Smooth muscle cell (in vitro differentiated cells): ENCODE data around the gene TRPM4. TPM values are rescaled to one million over a fixed set of nuclear protein-coding genes. Genes with fewer than 3 reads are reported as not detected.

ENCODE experiments used
- DNase-seq: peaks from one replicate; lab custom pipeline; 2025; ENCODE audit not compliant: unreplicated experiment; lab: John Stamatoyannopoulos, UW
- H2AFZ ChIP-seq: fragments of 200-600 bp; sonication (generic); 2 replicates; pipeline ENCODE4 v1.6.0; 2016; ENCODE audit warnings: antibody characterized with exemption, low read depth, mild to moderate bottlenecking
- H3F3A ChIP-seq: fragments of 200-600 bp; sonication (generic); 2 replicates; pipeline ENCODE4 v1.6.0; 2017; ENCODE audit warnings: antibody characterized with exemption, low read depth
- H3K27ac ChIP-seq: fragments of 200-600 bp; sonication (generic); 2 replicates; pipeline ENCODE4 v1.5.1; 2016; ENCODE audit warnings: low read depth, mild to moderate bottlenecking
- H3K27me3 ChIP-seq: fragments of 200-600 bp; sonication (generic); 2 replicates; pipeline ENCODE4 v1.6.1; 2016; ENCODE audit warnings: low read depth, mild to moderate bottlenecking
- H3K36me3 ChIP-seq: fragments of 200-600 bp; sonication (generic); 2 replicates; pipeline ENCODE4 v1.5.1; 2016; ENCODE audit warnings: low read depth
- H3K4me1 ChIP-seq: fragments of 200-600 bp; sonication (generic); 2 replicates; pipeline ENCODE4 v1.5.1; 2016; ENCODE audit warnings: low read depth
- H3K4me2 ChIP-seq: fragments of 200-600 bp; sonication (generic); 2 replicates; pipeline ENCODE4 v1.6.0; 2016; ENCODE audit warnings: mild to moderate bottlenecking
- H3K4me3 ChIP-seq: fragments of 200-600 bp; sonication (generic); 2 replicates; pipeline ENCODE4 v1.5.1; 2016; ENCODE audit warnings: mild to moderate bottlenecking
- H3K79me2 ChIP-seq: fragments of 200-600 bp; sonication (generic); 2 replicates; pipeline ENCODE4 v1.6.0; 2016; ENCODE audit warnings: low read depth, mild to moderate bottlenecking
- H3K9ac ChIP-seq: fragments of 200-600 bp; sonication (generic); 2 replicates; pipeline ENCODE4 v1.6.0; 2016; ENCODE audit warnings: low read depth
- H3K9me3 ChIP-seq: fragments of 200-600 bp; sonication (generic); replicated peaks from 2 replicates; pipeline ENCODE4 v1.5.1; 2016; ENCODE audit warnings: low read depth
- H4K20me1 ChIP-seq: fragments of 200-600 bp; sonication (generic); 2 replicates; pipeline ENCODE4 v1.6.0; 2016; ENCODE audit warnings: low read depth
- WGBS: methylation state at CpG from one replicate; pipeline ENCODE4 v1.1.7; 2016; ENCODE audit warnings: low lambda C conversion rate; 5-methylcytosine and 5-hydroxymethylcytosine counted together
- polyA plus RNA-seq: library from polyadenylated mRNA; unstranded; fragments of >200 nt; fragmentation: Nextera tagmentation; extraction: Ambion mirVana; gene quantifications from 2 replicates; pipeline ENCODE4 v1.2.1, GENCODE V29; 2016
- total RNA-seq: library from RNA; depleted of rRNA; stranded (reverse); fragments of >200 nt; gene quantifications from 2 replicates; pipeline ENCODE4 v1.2.3, GENCODE V29; 2014
- TF ChIP-seq, protein P1 (sequence below): fragments of 200-600 bp; sonication (generic); IDR thresholded peaks from 2 replicates; pipeline ENCODE4 v1.5.1; 2017; ENCODE audit warnings: borderline replicate concordance, mild to moderate bottlenecking, antibody characterized with exemption; ENCODE audit not compliant: insufficient read depth, poor library complexity, severe bottlenecking

TRPM4 gene
- total and polyA plus RNA-seq, 2 experiments from 2014 or later, result 27.7 to 32.1 TPM

DNA sequence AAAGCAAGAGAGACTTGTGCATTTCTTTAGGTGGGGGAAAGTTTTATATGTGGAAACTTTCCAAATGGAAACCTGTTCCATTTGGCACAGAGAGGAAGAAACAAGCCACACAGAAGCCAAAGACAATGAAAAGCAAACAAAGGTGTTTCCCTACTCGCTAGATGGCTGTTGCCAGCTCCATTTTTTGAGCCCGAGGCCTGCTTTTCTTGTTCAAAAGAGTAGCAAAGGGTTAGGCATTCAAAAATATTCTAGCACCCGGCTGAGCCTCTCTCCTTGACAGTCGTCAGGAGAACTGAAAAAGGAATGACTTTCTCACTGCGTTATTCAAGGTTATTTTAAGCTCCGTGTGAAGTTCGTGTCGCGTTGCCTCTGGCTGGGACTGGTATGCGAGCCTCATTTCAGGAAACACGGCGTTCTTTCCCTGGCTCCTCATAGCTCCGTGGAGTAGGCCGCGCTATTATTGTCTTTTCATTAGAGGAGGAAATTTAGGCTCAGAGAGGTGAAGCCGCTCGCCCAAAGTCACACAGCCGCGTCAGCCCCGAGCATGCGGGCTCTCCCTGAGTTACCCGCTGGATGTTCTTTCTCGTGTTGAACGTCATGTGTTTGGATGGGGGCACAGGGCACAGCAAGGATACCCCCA lies 7.6 kb downstream of the TRPM4 start:
- no peaks in the 10 kb centered on the region for H3K27me3 ChIP-seq
- H3F3A ChIP-seq, result no peaks in the 10 kb centered on the region
- H3K9me3 ChIP-seq, result no peaks in the 10 kb centered on the region
- 84% methylated on average over 24 of the region's 24 CpGs for WGBS
- DNase-seq, result no peak
- no peaks in the 10 kb centered on the region for H3K4me1 ChIP-seq
- H3K27ac ChIP-seq, result no peak overlapping the region
- TF ChIP-seq, protein P1, sequence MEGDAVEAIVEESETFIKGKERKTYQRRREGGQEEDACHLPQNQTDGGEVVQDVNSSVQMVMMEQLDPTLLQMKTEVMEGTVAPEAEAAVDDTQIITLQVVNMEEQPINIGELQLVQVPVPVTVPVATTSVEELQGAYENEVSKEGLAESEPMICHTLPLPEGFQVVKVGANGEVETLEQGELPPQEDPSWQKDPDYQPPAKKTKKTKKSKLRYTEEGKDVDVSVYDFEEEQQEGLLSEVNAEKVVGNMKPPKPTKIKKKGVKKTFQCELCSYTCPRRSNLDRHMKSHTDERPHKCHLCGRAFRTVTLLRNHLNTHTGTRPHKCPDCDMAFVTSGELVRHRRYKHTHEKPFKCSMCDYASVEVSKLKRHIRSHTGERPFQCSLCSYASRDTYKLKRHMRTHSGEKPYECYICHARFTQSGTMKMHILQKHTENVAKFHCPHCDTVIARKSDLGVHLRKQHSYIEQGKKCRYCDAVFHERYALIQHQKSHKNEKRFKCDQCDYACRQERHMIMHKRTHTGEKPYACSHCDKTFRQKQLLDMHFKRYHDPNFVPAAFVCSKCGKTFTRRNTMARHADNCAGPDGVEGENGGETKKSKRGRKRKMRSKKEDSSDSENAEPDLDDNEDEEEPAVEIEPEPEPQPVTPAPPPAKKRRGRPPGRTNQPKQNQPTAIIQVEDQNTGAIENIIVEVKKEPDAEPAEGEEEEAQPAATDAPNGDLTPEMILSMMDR, result no peak
- H3K36me3 ChIP-seq, result peaks cover 4% of the 10 kb centered on the region
- H3K9ac ChIP-seq, result no peak overlapping the region
- no peak overlapping the region for H3K4me3 ChIP-seq
- no peak overlapping the region for H2AFZ ChIP-seq
- no peaks in the 10 kb centered on the region for H3K79me2 ChIP-seq
- peaks cover 24% of the 10 kb centered on the region for H4K20me1 ChIP-seq
- no peak overlapping the region for H3K4me2 ChIP-seq

DNA sequence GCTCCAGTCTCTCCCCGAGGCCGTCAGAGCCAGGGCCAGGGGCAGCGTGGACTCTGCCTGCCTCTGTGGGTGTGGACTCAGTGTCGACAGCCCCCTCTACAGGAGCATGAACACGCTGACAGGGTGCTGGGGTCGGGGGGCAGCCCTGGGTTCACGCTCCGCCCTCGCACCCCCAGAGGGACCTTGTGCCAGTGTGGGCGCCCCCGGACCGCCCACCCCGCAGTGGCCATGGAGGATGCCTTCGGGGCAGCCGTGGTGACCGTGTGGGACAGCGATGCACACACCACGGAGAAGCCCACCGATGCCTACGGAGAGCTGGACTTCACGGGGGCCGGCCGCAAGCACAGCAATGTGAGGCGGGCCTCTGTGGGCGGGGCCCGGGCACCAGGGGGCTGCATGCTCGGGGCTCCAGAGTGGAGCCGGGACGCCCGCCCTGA lies 8.3 kb downstream of the TRPM4 start:
- no peak overlapping the region for H3K4me3 ChIP-seq
- no peak overlapping the region for H3K27ac ChIP-seq
- peaks cover 4% of the 10 kb centered on the region for H3K36me3 ChIP-seq
- H4K20me1 ChIP-seq, result peaks cover 19% of the 10 kb centered on the region
- 82% methylated on average over 20 of the region's 30 CpGs for WGBS
- H3K79me2 ChIP-seq, result no peaks in the 10 kb centered on the region
- TF ChIP-seq, protein P1, result no peak
- no peak overlapping the region for H2AFZ ChIP-seq
- no peaks in the 10 kb centered on the region for H3K9me3 ChIP-seq
- no peaks in the 10 kb centered on the region for H3K27me3 ChIP-seq
- H3K4me1 ChIP-seq, result no peaks in the 10 kb centered on the region
- no peaks in the 10 kb centered on the region for H3F3A ChIP-seq
- H3K9ac ChIP-seq, result no peak overlapping the region
- H3K4me2 ChIP-seq, result no peak overlapping the region
- DNase-seq, result no peak

DNA sequence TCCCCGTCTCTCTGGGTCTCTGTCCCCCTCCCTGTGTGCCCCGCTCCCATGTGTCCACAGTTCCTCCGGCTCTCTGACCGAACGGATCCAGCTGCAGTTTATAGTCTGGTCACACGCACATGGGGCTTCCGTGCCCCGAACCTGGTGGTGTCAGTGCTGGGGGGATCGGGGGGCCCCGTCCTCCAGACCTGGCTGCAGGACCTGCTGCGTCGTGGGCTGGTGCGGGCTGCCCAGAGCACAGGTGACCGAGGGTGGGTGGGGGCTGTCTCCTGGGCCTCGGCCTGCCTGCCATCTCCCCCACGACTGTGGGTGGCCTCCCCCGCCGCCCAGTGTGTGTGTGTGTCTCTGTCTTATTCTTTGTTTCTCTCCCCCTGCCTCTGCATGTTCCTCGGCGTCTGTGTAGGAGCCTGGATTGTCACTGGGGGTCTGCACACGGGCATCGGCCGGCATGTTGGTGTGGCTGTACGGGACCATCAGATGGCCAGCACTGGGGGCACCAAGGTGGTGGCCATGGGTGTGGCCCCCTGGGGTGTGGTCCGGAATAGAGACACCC lies 10.3 kb downstream of the TRPM4 start:
- H3K36me3 ChIP-seq, result peaks cover 4% of the 10 kb centered on the region
- no peak overlapping the region for H3K27ac ChIP-seq
- no peaks in the 10 kb centered on the region for H3K79me2 ChIP-seq
- TF ChIP-seq, protein P1, result no peak
- no peaks in the 10 kb centered on the region for H3K4me1 ChIP-seq
- no peak overlapping the region for H2AFZ ChIP-seq
- no peaks in the 10 kb centered on the region for H3K27me3 ChIP-seq
- no peak for DNase-seq
- H3K4me3 ChIP-seq, result no peak overlapping the region
- no peaks in the 10 kb centered on the region for H3F3A ChIP-seq
- no peaks in the 10 kb centered on the region for H3K9me3 ChIP-seq
- peaks cover 17% of the 10 kb centered on the region for H4K20me1 ChIP-seq
- no peak overlapping the region for H3K4me2 ChIP-seq
- no peak overlapping the region for H3K9ac ChIP-seq
- 95% methylated on average over 25 of the region's 25 CpGs for WGBS

DNA sequence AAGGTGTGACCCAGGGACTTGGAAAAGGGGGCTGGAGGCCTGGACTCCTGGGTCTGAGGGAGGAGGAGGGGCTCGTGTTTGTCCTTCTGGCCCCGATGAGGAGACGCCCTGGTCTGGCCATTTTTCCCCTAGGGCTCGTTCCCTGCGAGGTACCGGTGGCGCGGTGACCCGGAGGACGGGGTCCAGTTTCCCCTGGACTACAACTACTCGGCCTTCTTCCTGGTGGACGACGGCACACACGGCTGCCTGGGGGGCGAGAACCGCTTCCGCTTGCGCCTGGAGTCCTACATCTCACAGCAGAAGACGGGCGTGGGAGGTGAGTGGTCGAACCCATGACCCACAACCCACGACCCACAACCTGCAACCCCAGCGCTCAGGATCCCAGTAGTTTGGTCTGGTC lies 10.8 kb downstream of the TRPM4 start:
- Histone ChIP-seq H3K27me3 (no peaks in the 10 kb centered on the region), H3K4me1 (no peaks in the 10 kb centered on the region), H3K79me2 (no peaks in the 10 kb centered on the region), H3K9me3 (no peaks in the 10 kb centered on the region), H3K4me3 (no peak overlapping the region), H2AFZ (no peak overlapping the region), H3K4me2 (no peak overlapping the region), H3K9ac (no peak overlapping the region), H3K27ac (no peak overlapping the region), H3F3A (no peaks in the 10 kb centered on the region), H4K20me1 (peaks cover 15% of the 10 kb centered on the region), H3K36me3 (peaks cover 4% of the 10 kb centered on the region)
- TF ChIP-seq, protein P1, result no peak
- 96% methylated on average over 23 of the region's 23 CpGs for WGBS
- no peak for DNase-seq
